HEK293T (cell line): ENCODE results near the gene KCNIP1.

Experiments used
- ELF4 ChIP-seq: fragments of 450-650 bp; IDR thresholded peaks from 2 replicates; pipeline ENCODE4 v1.6.1; 2017; ENCODE audit warnings: antibody characterized with exemption
- FOXA1 ChIP-seq: fragments of 450-650 bp; IDR thresholded peaks from 2 replicates; pipeline ENCODE4 v1.6.1; 2016; ENCODE audit warnings: mild to moderate bottlenecking
- FOXK2 ChIP-seq: fragments of 450-650 bp; IDR thresholded peaks from 2 replicates; pipeline ENCODE4 v1.6.1; 2016; ENCODE audit warnings: mild to moderate bottlenecking
- FOXM1 ChIP-seq: fragments of 450-650 bp; IDR thresholded peaks from 2 replicates; pipeline ENCODE4 v1.6.1; 2017; ENCODE audit warnings: mild to moderate bottlenecking, borderline replicate concordance
- LEF1 ChIP-seq: fragments of 450-650 bp; IDR thresholded peaks from 2 replicates; pipeline ENCODE4 v1.6.1; 2017; ENCODE audit warnings: mild to moderate bottlenecking, borderline replicate concordance
- NFRKB ChIP-seq: fragments of 450-650 bp; IDR thresholded peaks from 2 replicates; pipeline ENCODE4 v1.6.1; 2016; ENCODE audit warnings: mild to moderate bottlenecking, moderate library complexity
- SP1 ChIP-seq: fragments of 450-650 bp; IDR thresholded peaks from 2 replicates; pipeline ENCODE4 v1.6.1; 2017
- ZNF384 ChIP-seq: fragments of 450-650 bp; IDR thresholded peaks from 2 replicates; pipeline ENCODE4 v1.6.1; 2016

DNA sequence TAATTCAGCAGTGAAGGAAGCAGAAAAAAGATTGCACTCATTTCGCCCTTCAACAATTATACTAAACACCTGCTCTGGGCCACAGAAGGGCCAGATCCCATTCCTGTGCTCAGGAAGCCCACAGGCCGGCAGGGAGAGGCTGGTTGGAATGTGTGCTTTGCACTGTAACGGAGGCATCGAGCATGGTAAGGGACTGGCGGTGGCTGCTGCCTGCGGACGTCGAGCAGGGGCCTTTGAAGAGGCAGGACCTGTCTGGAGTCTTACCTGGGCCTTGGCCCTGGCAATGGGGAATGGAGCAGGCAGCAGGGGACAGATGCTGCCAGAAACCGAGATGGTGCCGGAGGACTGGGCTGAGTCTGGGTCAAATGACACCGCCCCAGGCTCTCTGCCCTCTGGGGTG, 97.8 kb downstream of the KCNIP1 start:
- TF ChIP-seq FOXM1: no peak
- no peak for TF ChIP-seq ELF4
- no peak for TF ChIP-seq FOXA1
- TF ChIP-seq NFRKB: no peak
- no peak for TF ChIP-seq SP1
- TF ChIP-seq LEF1: no peak
- TF ChIP-seq ZNF384: no peak
- no peak for TF ChIP-seq FOXK2
